22Rv1 (cell line): ENCODE data around the gene SLC43A2.

ENCODE experiments used
- ZFX ChIP-seq: fragments of 450-650 bp; IDR thresholded peaks from 2 replicates; pipeline ENCODE4 v1.6.1; 2017; ENCODE audit warnings: antibody characterized with exemption, borderline replicate concordance
- TF ChIP-seq, protein P1 (sequence below): fragments of 450-650 bp; IDR thresholded peaks from 2 replicates; pipeline ENCODE4 v1.5.1; 2017; ENCODE audit warnings: mild to moderate bottlenecking

DNA sequence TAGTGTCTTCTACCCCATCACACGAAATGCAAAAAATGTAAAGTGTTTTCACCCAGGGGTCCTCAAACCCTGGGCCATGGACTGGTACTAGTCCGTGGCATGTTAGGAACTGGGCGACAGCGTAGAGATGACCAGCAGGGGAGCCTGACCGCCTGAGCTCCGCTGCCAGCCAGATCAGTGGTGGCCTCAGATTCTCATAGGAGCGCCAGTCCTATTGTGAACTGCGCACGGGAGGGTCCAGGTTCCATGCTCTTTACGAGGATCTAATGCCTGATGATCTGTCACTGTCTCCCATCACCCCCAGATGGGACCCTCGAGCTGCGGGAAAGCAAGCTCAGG, 12.4 kb upstream of the SLC43A2 start:
- TF ChIP-seq, protein P1, sequence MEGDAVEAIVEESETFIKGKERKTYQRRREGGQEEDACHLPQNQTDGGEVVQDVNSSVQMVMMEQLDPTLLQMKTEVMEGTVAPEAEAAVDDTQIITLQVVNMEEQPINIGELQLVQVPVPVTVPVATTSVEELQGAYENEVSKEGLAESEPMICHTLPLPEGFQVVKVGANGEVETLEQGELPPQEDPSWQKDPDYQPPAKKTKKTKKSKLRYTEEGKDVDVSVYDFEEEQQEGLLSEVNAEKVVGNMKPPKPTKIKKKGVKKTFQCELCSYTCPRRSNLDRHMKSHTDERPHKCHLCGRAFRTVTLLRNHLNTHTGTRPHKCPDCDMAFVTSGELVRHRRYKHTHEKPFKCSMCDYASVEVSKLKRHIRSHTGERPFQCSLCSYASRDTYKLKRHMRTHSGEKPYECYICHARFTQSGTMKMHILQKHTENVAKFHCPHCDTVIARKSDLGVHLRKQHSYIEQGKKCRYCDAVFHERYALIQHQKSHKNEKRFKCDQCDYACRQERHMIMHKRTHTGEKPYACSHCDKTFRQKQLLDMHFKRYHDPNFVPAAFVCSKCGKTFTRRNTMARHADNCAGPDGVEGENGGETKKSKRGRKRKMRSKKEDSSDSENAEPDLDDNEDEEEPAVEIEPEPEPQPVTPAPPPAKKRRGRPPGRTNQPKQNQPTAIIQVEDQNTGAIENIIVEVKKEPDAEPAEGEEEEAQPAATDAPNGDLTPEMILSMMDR: no peak
- TF ChIP-seq ZFX: no peak
